ENCODE data around the gene USP3.

- no peak for TF ChIP-seq MED13 (CRISPR knock-in tag; IDR thresholded peaks at IDR 0.05)
- TF ChIP-seq KIAA2018 (CRISPR knock-in tag; IDR thresholded peaks at IDR 0.05; ENCODE audit: borderline replicate concordance): no peak
- no peak for TF ChIP-seq SUZ12 (IDR thresholded peaks at IDR 0.05; ENCODE audit: low read depth, low read length)
- TF ChIP-seq ZNF274 (CRISPR knock-in tag; IDR thresholded peaks at IDR 0.05): no peak
- TF ChIP-seq ZNF335 (CRISPR knock-in tag; IDR thresholded peaks at IDR 0.05): no peak
- TF ChIP-seq CTCF (CRISPR knock-in tag; IDR thresholded peaks at IDR 0.05): no peak
- TF ChIP-seq TCF12 (IDR thresholded peaks at IDR 0.05): no peak
- TF ChIP-seq TCF12 (CRISPR knock-in tag; IDR thresholded peaks at IDR 0.05): no peak
- TF ChIP-seq TAF1 (CRISPR knock-in tag; IDR thresholded peaks at IDR 0.05): no peak
- no peak for TF ChIP-seq ATF3 (CRISPR knock-in tag; IDR thresholded peaks at IDR 0.05)
- no peak for TF ChIP-seq PRMT3 (CRISPR knock-in tag; IDR thresholded peaks at IDR 0.05; ENCODE audit: borderline replicate concordance, low read depth)
- no peak for TF ChIP-seq AFF4 (CRISPR knock-in tag; IDR thresholded peaks at IDR 0.05)
- no peak for TF ChIP-seq CAMTA2 (CRISPR knock-in tag; IDR thresholded peaks at IDR 0.05; ENCODE audit: borderline replicate concordance)
- TF ChIP-seq TP53 (CRISPR knock-in tag; conservative IDR thresholded peaks at IDR 0.05): no peak
- TF ChIP-seq ATF6 (CRISPR knock-in tag; conservative IDR thresholded peaks at IDR 0.05): no peak
These were observed 77.8 kb downstream of the USP3 start for GRCh38 chr15:63582179-63582578.

All from HepG2 (cell line).